NCI-H187 (cell line): Measurements from ENCODE around the gene PLD2.
"Not testable (repeated sequence)": the region's sequence is repeated elsewhere in the genome, so short reads cannot be mapped to it uniquely, and the experiment has no call there.

ENCODE experiments used
- DNase-seq, 2 experiments: peaks; one replicate each; lab custom pipeline; 2025; lab: John Stamatoyannopoulos, UW

Gene PLD2

GRCh38 chr17:4858068-4858881, 51.3 kb downstream of the PLD2 start:
- DNase-seq = no peak

GRCh38 chr17:4858882-4859260, 51.9 kb downstream of the PLD2 start:
- no peak for DNase-seq

GRCh38 chr17:4859816-4860625, 53.1 kb downstream of the PLD2 start:
- DNase-seq = no peak

- DNase-seq = no peak
Measured at GRCh38 chr17:4860651-4861050, 53.7 kb downstream of the PLD2 start.

- DNase-seq = no peak
Measured at GRCh38 chr17:4861052-4861451, 54.1 kb downstream of the PLD2 start.

- DNase-seq = no peak
Measured at GRCh38 chr17:4862720-4863119, 55.8 kb downstream of the PLD2 start.

- DNase-seq = no peak
Measured at GRCh38 chr17:4863321-4863720, 56.4 kb downstream of the PLD2 start.

GRCh38 chr17:4867535-4867934, 60.6 kb downstream of the PLD2 start:
- not testable (repeated sequence) for DNase-seq

- not testable (repeated sequence) for DNase-seq
Measured at GRCh38 chr17:4869058-4869998, 62.4 kb downstream of the PLD2 start.

- no peak for DNase-seq
Measured at GRCh38 chr17:4870855-4871254, 63.9 kb downstream of the PLD2 start.

GRCh38 chr17:4872786-4873185, 65.8 kb downstream of the PLD2 start:
- DNase-seq = no peak
